IPS-NIHi7 (cell line): Measurements from ENCODE around the gene CCNJL.
"Not testable (repeated sequence)": the region's sequence is repeated elsewhere in the genome, so short reads cannot be mapped to it uniquely, and the experiment has no call there.

Experiments used
- DNase-seq: peaks from one replicate; pipeline ENCODE4 v3.0.0; 2012; ENCODE audit warnings: mixed read lengths; ENCODE audit errors: extremely low spot score

The CCNJL gene

GRCh38 chr5:160262151-160263074, 50.0 kb downstream of the CCNJL start:
- no peak for DNase-seq

DNA sequence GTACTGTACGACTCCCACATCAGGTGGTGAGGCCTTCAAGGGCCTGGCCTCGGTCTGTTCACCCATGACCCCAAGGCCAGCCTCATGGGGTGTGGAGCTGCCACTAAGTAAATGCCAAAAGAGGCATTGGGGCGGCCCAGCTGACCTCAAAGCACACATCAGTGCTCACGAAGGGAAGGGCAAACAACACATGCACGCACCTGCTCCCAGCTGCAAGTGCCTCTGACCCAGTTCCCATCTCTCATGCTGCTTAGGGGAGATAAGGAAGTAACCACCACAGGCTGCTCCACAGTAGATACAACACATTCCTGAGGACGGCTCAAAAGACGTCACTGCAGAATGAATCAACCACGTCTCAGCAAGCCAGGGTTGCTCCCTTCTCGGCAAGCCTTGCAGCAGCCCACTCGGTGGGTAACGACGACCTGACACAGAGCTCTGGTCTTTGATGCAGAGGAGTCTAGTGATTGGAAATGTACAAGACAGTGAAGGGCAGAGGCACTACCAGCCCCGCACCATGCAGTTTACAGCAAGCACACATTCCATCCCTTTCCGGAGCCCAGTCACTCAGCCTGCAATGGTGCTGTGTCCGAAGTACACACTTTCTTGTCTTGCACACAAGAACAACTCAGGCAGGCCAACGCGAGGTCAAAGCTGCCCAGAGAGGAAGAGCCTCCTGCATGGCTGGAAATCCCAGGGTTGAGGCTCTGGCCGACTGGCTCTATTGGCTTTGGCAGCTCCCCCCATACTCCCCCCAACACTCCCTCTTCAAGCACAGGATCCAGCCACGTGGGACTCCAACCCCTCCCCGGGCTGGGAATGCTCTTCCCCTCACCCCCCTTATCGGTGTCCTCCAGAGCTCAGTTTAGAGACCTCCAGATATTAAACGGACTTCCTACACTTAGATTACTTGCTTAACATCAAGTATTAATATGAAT, 51.2 kb downstream of the CCNJL start:
- peak; percentile 58 for DNase-seq

GRCh38 chr5:160260006-160260775, 52.2 kb downstream of the CCNJL start:
- no peak for DNase-seq

DNA sequence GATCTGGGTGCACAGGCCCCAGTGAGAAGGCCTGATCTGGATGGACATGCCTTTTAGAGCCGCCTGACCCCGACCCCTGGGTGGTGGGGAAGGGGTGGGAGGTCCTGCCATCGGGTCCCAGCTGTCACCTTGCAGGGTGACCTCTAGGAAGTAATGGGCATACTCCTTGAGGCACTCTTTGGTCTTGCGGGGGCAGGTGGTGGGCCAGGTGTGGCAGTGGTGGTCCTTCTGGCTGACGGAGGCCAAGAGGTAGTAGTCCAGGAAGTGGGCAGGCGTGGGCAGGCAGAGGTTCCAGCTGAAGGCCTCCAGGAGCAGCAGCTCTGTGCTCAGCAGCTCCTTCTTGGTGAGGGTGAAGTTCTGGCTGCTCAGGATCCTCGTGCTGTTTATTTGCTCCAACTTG, 53.0 kb downstream of the CCNJL start:
- DNase-seq: no peak

GRCh38 chr5:160254706-160255105, 57.7 kb downstream of the CCNJL start:
- no peak for DNase-seq

- DNase-seq: no peak
Observed at GRCh38 chr5:160253441-160253840, 58.9 kb downstream of the CCNJL start.

DNA sequence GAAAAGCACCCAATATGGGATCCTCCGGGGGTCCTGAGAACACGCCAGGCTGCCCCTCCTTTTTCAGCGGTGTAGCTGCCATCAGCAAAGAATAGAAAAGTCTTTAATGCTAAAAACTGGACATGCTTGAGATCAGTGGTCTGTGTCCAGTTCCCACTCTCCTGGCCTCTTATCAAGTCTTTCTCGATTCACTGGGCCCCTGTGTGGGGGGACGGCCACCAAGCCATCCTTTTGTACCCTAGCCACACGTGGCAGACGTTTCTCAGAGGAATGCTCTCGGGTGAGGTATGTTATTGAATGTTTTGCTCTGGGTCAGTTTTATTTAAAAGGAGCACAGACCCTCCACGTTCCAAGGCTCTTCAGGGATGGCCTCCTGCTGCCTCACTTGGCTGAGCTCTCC, 59.4 kb downstream of the CCNJL start:
- DNase-seq: no peak

DNA sequence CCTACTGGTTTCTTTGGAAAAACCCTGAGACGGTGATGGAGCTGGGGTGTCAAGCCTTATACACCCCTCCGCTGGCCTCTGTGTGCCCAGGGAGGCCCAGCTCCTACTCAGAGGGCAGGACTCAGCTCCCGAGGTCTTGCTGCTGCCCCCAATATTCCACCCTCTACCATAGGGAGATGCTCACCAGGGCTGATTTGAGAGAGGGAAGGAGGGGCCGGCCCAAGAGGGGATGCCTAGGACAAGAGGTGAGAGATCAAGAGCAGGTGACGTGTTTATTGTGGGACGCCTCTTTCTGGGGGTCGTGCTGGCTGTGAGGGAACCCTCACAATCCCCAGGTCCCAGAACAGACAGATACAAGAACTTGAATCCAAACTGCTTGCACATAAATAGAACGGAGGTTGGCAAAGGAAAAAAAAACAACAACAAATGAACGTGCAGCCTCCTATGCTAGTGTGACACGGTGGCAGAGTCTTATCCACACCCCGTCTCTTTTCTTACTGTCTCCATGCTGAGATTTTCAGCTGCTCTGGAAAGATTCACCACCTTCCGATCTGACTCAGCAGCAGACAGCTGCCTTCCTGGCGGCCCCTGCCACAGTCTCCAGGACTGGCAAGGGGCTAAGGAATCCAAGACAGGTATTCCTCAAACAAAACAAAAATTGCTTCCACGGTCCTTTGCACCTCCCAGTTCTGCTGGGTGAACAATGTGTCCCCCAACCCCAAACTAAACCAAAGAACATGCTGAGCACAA, 60.8 kb downstream of the CCNJL start:
- DNase-seq: no peak

GRCh38 chr5:160250826-160251225, 61.5 kb downstream of the CCNJL start:
- no peak for DNase-seq

DNA sequence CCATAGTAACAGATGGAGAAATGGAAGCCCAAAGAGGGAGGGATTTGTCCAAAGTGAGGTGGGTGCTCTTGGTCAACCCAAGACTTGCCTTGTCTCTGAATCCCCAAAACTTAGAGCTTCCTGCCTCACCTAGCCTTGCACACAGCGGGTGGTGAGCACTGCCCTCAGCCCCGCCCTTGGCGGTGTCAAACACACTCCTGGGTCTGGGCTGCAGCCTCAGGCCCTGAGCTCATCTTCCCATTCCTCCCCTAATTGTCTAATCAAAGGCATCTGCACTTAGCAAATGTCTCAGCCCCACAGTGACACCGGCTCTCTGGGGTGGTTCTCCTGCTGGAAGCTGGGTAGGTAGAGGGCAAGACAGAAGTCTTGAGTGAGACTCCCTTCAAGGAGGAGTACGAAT, 62.1 kb downstream of the CCNJL start:
- no peak for DNase-seq

DNA sequence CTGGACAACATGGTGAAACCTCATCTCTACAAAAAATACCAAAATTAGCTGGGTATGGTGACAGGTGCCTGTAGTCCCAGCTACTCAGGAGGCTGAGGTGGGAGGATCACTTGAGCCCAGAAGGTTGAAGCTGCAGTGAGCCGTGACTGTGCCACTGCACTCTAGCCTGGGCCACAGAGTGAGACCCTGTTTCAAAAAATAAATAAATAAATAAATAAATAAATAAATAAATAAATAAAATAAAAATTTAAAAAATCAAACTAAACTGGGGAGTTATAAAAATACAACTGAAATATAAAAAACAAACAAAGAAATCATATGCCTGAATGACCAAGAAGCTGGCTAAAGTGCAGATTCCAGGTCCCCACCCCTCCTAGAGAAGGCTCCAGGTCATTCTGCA, 62.8 kb downstream of the CCNJL start:
- not testable (repeated sequence) for DNase-seq

DNA sequence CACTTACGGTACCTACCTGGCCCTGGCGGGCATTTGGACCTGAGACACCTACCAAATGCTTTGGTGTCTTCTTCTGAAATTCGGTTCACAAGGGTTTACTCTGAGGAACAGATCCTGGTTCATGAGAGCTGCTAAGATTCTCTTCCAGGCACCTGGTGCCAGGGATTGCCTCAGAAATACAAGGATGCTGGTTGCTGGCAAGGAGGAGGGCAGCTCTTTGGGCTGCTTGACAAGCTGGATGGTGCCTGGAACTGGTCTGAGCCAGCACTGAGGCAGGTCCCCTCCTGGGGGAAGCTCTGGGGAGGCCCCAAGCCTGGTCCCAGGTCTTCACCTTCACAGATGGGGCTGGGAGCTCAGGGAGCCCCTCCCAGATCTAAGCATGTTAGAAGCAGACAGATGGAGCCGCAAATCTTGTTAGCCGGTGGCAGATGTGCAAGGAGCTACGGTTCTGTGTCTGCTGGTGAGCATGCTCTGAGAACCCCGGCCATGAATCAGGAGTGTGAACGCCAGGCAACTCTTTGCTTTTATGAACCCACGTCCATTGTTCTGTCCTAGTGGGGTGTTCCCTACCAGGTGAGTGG, 66.8 kb downstream of the CCNJL start:
- DNase-seq: no peak

GRCh38 chr5:160242145-160242544, 70.2 kb downstream of the CCNJL start:
- no peak for DNase-seq

DNA sequence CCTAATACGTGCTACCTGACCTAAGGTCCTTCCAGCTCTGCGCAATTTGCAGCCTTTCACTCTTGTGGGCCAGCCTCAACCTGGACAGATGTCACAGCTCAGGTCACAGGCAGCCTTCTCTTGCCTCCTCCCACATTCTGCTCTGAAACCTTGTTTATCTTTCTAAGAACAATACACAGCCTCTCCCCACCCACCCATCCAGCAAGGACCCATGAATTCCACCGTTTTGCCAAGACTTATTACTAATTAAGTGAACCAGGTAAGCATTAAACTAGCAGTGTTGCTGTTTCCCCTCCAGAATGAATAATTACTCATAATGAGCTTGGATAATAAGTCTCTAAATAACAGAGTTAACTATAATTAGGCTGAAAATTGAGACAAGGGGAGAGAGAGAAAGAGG, 72.0 kb downstream of the CCNJL start:
- DNase-seq: no peak

DNA sequence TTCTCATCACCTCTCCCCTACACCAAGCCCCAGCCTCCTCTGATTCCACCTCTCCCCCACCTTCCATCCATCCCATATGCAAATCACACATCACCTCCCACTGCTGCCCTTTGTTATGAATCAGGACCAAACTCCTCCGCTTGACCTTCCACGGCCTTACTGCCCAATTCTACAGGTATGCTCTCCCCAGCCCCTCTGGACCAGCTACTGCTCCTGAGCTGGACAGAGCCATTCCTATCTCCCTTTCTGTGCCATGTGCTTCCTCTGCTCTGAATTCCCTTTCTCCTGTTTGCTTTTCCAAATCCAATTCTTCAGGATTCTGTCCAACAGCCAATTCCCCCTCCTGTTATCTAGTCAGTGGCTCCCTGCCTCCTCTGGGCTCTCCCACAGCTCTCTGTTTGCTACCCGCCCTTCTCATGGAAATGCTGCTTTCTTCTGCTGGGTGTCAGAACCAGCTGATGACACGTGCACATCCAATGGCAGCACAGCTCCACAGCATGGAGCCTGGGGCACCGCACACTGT, 74.7 kb downstream of the CCNJL start:
- peak; percentile 64 for DNase-seq

DNA sequence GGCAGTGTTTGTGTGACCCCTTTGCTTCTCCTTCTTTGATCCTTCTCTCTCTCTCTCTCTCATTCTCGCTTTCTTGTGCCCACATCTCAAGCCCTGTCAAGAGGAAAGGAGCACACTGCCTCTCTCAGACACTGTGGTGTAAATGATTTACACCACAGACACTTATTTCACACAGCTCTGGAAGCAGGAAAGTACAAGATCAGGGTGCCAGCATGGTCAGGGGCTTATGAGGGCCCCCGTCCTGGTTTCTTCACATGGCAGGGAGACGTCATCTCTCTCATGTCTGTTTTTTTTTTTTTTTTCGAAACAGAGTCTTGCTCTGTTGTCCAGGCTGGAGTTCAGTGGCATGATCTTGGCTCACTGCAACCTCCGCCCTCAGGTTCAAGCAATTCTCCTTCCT, 76.6 kb downstream of the CCNJL start:
- DNase-seq: no peak

DNA sequence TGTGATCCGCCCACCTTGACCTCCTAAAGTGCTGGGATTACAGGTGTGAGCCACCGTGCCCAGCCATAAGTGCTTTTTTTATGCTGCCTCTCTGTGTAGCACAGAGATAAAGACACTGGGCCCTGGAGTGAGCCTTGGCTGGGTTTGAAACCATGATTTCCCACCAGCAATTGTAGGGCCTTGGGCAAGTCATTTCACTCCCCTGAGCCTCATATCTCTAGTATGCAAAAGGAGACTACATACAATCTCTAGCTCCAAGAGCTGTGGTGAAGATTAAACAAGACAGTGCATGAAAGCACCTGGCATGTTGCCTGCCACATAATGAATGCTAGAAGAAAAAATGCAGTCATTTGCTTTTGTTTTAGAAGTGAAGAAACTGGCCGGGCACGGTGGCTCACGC, 79.1 kb downstream of the CCNJL start:
- no peak for DNase-seq

DNA sequence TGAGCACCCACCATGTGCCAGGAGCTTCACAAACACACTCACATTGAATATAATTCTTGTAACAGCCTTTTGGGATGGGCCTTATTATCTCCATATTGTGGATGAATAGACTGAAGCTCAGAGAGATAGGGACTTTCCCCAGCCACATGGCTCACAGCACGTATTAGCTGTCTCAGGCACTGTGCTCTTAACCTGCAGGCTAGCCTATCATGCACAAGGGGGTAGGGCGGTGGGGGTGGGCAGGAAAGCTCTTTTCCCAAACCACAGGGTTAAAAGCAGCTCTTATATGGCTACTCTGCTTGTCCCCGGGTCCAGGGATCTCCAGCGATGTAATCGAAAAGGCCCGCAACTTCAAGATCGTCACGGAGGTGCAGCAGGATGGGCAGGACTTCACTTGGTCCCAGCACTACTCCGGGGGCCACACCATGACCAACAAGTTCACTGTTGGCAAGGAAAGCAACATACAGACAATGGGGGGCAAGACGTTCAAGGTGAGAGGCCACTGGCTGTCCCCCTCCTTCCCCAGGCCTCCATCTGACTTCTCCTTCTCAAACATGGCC, 80.5 kb downstream of the CCNJL start:
- DNase-seq: no peak

GRCh38 chr5:160230686-160231527, 81.5 kb downstream of the CCNJL start:
- DNase-seq: no peak
